Hepatocyte (in vitro differentiated cells): Measurements from ENCODE around the gene FIBP. TPM values are rescaled to one million over a fixed set of nuclear protein-coding genes. Genes with fewer than 3 reads are reported as not detected.

Source experiments
- DNase-seq: peaks from one replicate; pipeline ENCODE4 v3.0.0-alpha.2; 2016; ENCODE audit warnings: low spot score
- H2AFZ ChIP-seq: fragments of 200-600 bp; sonication (generic); 2 replicates; pipeline ENCODE4 v1.6.0; 2016; ENCODE audit warnings: antibody characterized with exemption, mild to moderate bottlenecking
- H3K27ac ChIP-seq: fragments of 200-600 bp; sonication (generic); 2 replicates; pipeline ENCODE4 v1.5.1; 2016; ENCODE audit warnings: mild to moderate bottlenecking
- H3K27me3 ChIP-seq: fragments of 200-600 bp; sonication (generic); 2 replicates; pipeline ENCODE4 v1.6.1; 2016
- H3K36me3 ChIP-seq: fragments of 200-600 bp; sonication (generic); replicated peaks from 2 replicates; pipeline ENCODE4 v1.5.1; 2016; ENCODE audit warnings: low read depth; ENCODE audit not compliant: insufficient read depth
- H3K4me1 ChIP-seq: fragments of 200-600 bp; sonication (generic); 2 replicates; pipeline ENCODE4 v1.5.1; 2016; ENCODE audit warnings: mild to moderate bottlenecking, moderate library complexity; ENCODE audit not compliant: insufficient read depth
- H3K4me2 ChIP-seq: fragments of 200-600 bp; sonication (generic); 2 replicates; pipeline ENCODE4 v1.6.0; 2016
- H3K4me3 ChIP-seq: fragments of 200-600 bp; sonication (generic); 2 replicates; pipeline ENCODE4 v1.5.1; 2016; ENCODE audit warnings: mild to moderate bottlenecking
- H3K79me2 ChIP-seq: fragments of 200-600 bp; sonication (generic); 2 replicates; pipeline ENCODE4 v1.6.0; 2017; ENCODE audit warnings: mild to moderate bottlenecking
- H3K9me2 ChIP-seq: fragments of 200-600 bp; sonication (generic); replicated peaks from 2 replicates; pipeline ENCODE4 v1.6.0; 2017; ENCODE audit warnings: mild to moderate bottlenecking; ENCODE audit not compliant: insufficient read depth
- H3K9me3 ChIP-seq: fragments of 200-600 bp; sonication (generic); 2 replicates; pipeline ENCODE4 v1.5.1; 2016; ENCODE audit warnings: low read depth, mild to moderate bottlenecking
- H4K20me1 ChIP-seq: fragments of 200-600 bp; sonication (generic); 2 replicates; pipeline ENCODE4 v1.6.0; 2016; ENCODE audit warnings: mild to moderate bottlenecking; ENCODE audit not compliant: insufficient read depth, poor library complexity, severe bottlenecking
- CTCF ChIP-seq: fragments of 200-600 bp; sonication (generic); IDR thresholded peaks from 2 replicates; pipeline ENCODE4 v1.5.1; 2016; ENCODE audit warnings: antibody characterized with exemption, mild to moderate bottlenecking; ENCODE audit not compliant: poor library complexity
- EZH2 ChIP-seq: fragments of 200-600 bp; sonication (generic); IDR thresholded peaks from 2 replicates; pipeline ENCODE4 v1.6.1; 2016; ENCODE audit warnings: antibody characterized with exemption, mild to moderate bottlenecking, borderline replicate concordance
- EZH2phosphoT487 ChIP-seq: fragments of 200-600 bp; sonication (generic); IDR thresholded peaks from one replicate; pipeline ENCODE4 v1.6.1; 2018; ENCODE audit warnings: antibody characterized with exemption, mild to moderate bottlenecking, low read depth, moderate library complexity; ENCODE audit not compliant: unreplicated experiment, severe bottlenecking
- WGBS: methylation state at CpG from one replicate; pipeline ENCODE4 v1.1.6; 2016; ENCODE audit warnings: low lambda C conversion rate; ENCODE audit errors: missing lambda C conversion rate; 5-methylcytosine and 5-hydroxymethylcytosine counted together
- polyA plus RNA-seq: library from polyadenylated mRNA; unstranded; fragments of >200 nt; fragmentation: Nextera tagmentation; extraction: Ambion mirVana; gene quantifications from 2 replicates; pipeline ENCODE4 v1.2.1, GENCODE V29; 2016
- total RNA-seq: library from RNA; depleted of rRNA; stranded (reverse); fragments of >200 nt; gene quantifications from 2 replicates; pipeline ENCODE4 v1.2.3, GENCODE V29; 2014

Gene FIBP
- total and polyA plus RNA-seq, 2 experiments from 2014 or later, result 74.9 to 93.6 TPM

GRCh38 chr11:65890324-65891218 lies 2.3 kb upstream of the FIBP start, which contains the start of gene CCDC85B:
Gene CCDC85B (plus strand): TSS chr11:65890673. CDS start chr11:65890784, 111 bp downstream.
- H3K4me3 ChIP-seq, result peak within 1 kb of the TSS; percentile 71
- no peaks in the 10 kb centered on the region for H4K20me1 ChIP-seq
- H3K9me3 ChIP-seq, result no peaks in the 10 kb centered on the region
- H3K27me3 ChIP-seq, result no peaks in the 10 kb centered on the region
- peaks cover 25% of the 10 kb centered on the region for H3K79me2 ChIP-seq
- peak within 1 kb of the TSS; percentile 98 for H3K27ac ChIP-seq
- DNase-seq, result peak; percentile 98
- no peaks in the 10 kb centered on the region for H3K9me2 ChIP-seq
- H2AFZ ChIP-seq, result peak within 1 kb of the TSS; percentile 57
- WGBS, result 1% methylated on average over 73 of the region's 94 CpGs
- H3K4me1 ChIP-seq, result peaks cover 43% of the 10 kb centered on the region
- TF ChIP-seq EZH2, result no peak
- no peak for TF ChIP-seq EZH2phosphoT487
- peak; percentile 32 for TF ChIP-seq CTCF
- H3K36me3 ChIP-seq, result no peaks in the 10 kb centered on the region
- peak within 1 kb of the TSS; percentile 92 for H3K4me2 ChIP-seq

- TF ChIP-seq CTCF (no peak), EZH2 (no peak), EZH2phosphoT487 (no peak)
- H3K79me2 ChIP-seq, result peaks cover 32% of the 10 kb centered on the region
- peak overlapping the region; percentile 84 for H2AFZ ChIP-seq
- peaks cover 43% of the 10 kb centered on the region for H3K4me1 ChIP-seq
- 4% methylated on average over 23 of the region's 23 CpGs for WGBS
- peak overlapping the region; percentile 98 for H3K4me2 ChIP-seq
- no peaks in the 10 kb centered on the region for H3K9me3 ChIP-seq
- H4K20me1 ChIP-seq, result no peaks in the 10 kb centered on the region
- H3K27me3 ChIP-seq, result no peaks in the 10 kb centered on the region
- no peak for DNase-seq
- H3K36me3 ChIP-seq, result no peaks in the 10 kb centered on the region
- no peaks in the 10 kb centered on the region for H3K9me2 ChIP-seq
- H3K4me3 ChIP-seq, result peak overlapping the region; percentile 86
- H3K27ac ChIP-seq, result peak overlapping the region; percentile 92
Measured at GRCh38 chr11:65887723-65888162, 528 bp downstream of the FIBP start.

GRCh38 chr11:65886826-65887722 lies 1.2 kb downstream of the FIBP start:
- H3K4me2 ChIP-seq, result peak overlapping the region; percentile 98
- peak overlapping the region; percentile 86 for H3K4me3 ChIP-seq
- H3K9me2 ChIP-seq, result no peaks in the 10 kb centered on the region
- H3K36me3 ChIP-seq, result no peaks in the 10 kb centered on the region
- no peaks in the 10 kb centered on the region for H3K9me3 ChIP-seq
- H3K27ac ChIP-seq, result peak overlapping the region; percentile 92
- no peaks in the 10 kb centered on the region for H3K27me3 ChIP-seq
- DNase-seq, result no peak
- H3K79me2 ChIP-seq, result peaks cover 29% of the 10 kb centered on the region
- TF ChIP-seq EZH2 (no peak), CTCF (no peak), EZH2phosphoT487 (no peak)
- 84% methylated on average over 13 of the region's 14 CpGs for WGBS
- no peaks in the 10 kb centered on the region for H4K20me1 ChIP-seq
- H3K4me1 ChIP-seq, result peaks cover 42% of the 10 kb centered on the region
- H2AFZ ChIP-seq, result no peak overlapping the region
